WTC11 (cell line): ENCODE data around the gene CRKL. TPM values are rescaled to one million over a fixed set of nuclear protein-coding genes. Genes with fewer than 3 reads are reported as not detected.

Source experiments
- ATAC-seq: fragments of 200-7000 bp; cut with Tn5 transposase; 2 replicates; pipeline ENCODE4 v1.10.0; 2021; ENCODE audit warnings: mild to moderate bottlenecking, moderate library complexity
- CTCF ChIA-PET: fragments of 300-600 bp; sonication (Branson Sonifier 250); formaldehyde crosslinking; loops from one replicate; lab custom pipeline; 2021; ENCODE audit warnings: antibody characterized with exemption; lab: Charles Lee
- POLR2A ChIA-PET: fragments of 350-600 bp; sonication (Branson Sonifier 250); formaldehyde crosslinking; loops from one replicate; lab custom pipeline; 2021; ENCODE audit warnings: antibody characterized with exemption; lab: Charles Lee
- DNase-seq: peaks from one replicate; pipeline ENCODE4 v3.0.0; 2021; ENCODE audit warnings: low spot score
- H3K27ac Mint-ChIP-seq: 2 replicates; pipeline ENCODE4 v1.8.0; 2021; ENCODE audit warnings: mixed read lengths
- H3K27me3 Mint-ChIP-seq: 2 replicates; pipeline ENCODE4 v1.8.0; 2021; ENCODE audit warnings: low read depth, mild to moderate bottlenecking, moderate library complexity, mixed read lengths
- H3K36me3 Mint-ChIP-seq: 2 replicates; pipeline ENCODE4 v1.8.0; 2021; ENCODE audit warnings: mixed read lengths
- H3K4me1 Mint-ChIP-seq: 2 replicates; pipeline ENCODE4 v1.8.0; 2022; ENCODE audit warnings: mixed read lengths
- H3K4me3 Mint-ChIP-seq: 2 replicates; pipeline ENCODE4 v1.8.0; 2021; ENCODE audit warnings: mild to moderate bottlenecking, moderate library complexity, mixed read lengths
- H3K9me3 Mint-ChIP-seq: 2 replicates; pipeline ENCODE4 v1.8.0; 2021; ENCODE audit warnings: mixed read lengths
- AR ChIP-seq: fragments of 250-450 bp; sonication (Bioruptor Pico); IDR thresholded peaks from 2 replicates; pipeline ENCODE4 v1.9.0; 2021; ENCODE audit warnings: mild to moderate bottlenecking
- ATF1 ChIP-seq: sonication (generic); formaldehyde crosslinking; IDR thresholded peaks from 2 replicates; pipeline ENCODE4 v1.8.1; 2023; ENCODE audit warnings: mild to moderate bottlenecking, moderate library complexity, missing genetic modification reagents
- CREB1 ChIP-seq: sonication (generic); formaldehyde crosslinking; IDR thresholded peaks from 2 replicates; pipeline ENCODE4 v1.8.0; 2023; ENCODE audit warnings: mild to moderate bottlenecking, missing genetic modification reagents
- E2F5 ChIP-seq: sonication (generic); formaldehyde crosslinking; IDR thresholded peaks from 2 replicates; pipeline ENCODE4 v1.8.1; 2022; ENCODE audit warnings: mild to moderate bottlenecking, moderate library complexity, missing genetic modification reagents
- ESRRA ChIP-seq: sonication (generic); formaldehyde crosslinking; IDR thresholded peaks from 2 replicates; pipeline ENCODE4 v1.8.1; 2022; ENCODE audit warnings: mild to moderate bottlenecking, missing genetic modification reagents, borderline replicate concordance
- ETV6 ChIP-seq: sonication (generic); formaldehyde crosslinking; IDR thresholded peaks from 2 replicates; pipeline ENCODE4 v1.8.1; 2022; ENCODE audit warnings: mild to moderate bottlenecking, missing genetic modification reagents
- IRF1 ChIP-seq: sonication (generic); formaldehyde crosslinking; IDR thresholded peaks from 2 replicates; pipeline ENCODE4 v1.8.0; 2023; ENCODE audit warnings: missing genetic modification reagents
- KAT7 ChIP-seq: sonication (generic); formaldehyde crosslinking; IDR thresholded peaks from 2 replicates; pipeline ENCODE4 v1.8.1; 2023; ENCODE audit warnings: missing genetic modification reagents, mild to moderate bottlenecking, borderline replicate concordance
- NR1H2 ChIP-seq: sonication (generic); formaldehyde crosslinking; IDR thresholded peaks from 2 replicates; pipeline ENCODE4 v1.9.0; 2021; ENCODE audit warnings: mild to moderate bottlenecking, moderate library complexity, missing genetic modification reagents
- PRDM15 ChIP-seq: sonication (generic); formaldehyde crosslinking; IDR thresholded peaks from 2 replicates; pipeline ENCODE4 v1.8.0; 2022; ENCODE audit warnings: missing genetic modification reagents
- PRRX2 ChIP-seq: fragments of 250-450 bp; sonication (Bioruptor Pico); IDR thresholded peaks from 2 replicates; pipeline ENCODE4 v1.8.0; 2021; ENCODE audit warnings: mild to moderate bottlenecking
- SOX15 ChIP-seq: fragments of 250-450 bp; sonication (Bioruptor Pico); IDR thresholded peaks from 2 replicates; pipeline ENCODE4 v1.9.0; 2021; ENCODE audit warnings: mild to moderate bottlenecking
- ZBTB21 ChIP-seq: sonication (generic); formaldehyde crosslinking; IDR thresholded peaks from 2 replicates; pipeline ENCODE4 v1.8.1; 2023; ENCODE audit warnings: mild to moderate bottlenecking, missing genetic modification reagents, borderline replicate concordance
- ZBTB43 ChIP-seq: sonication (generic); formaldehyde crosslinking; IDR thresholded peaks from 2 replicates; pipeline ENCODE4 v1.8.1; 2023; ENCODE audit warnings: mild to moderate bottlenecking, missing genetic modification reagents
- ZMAT4 ChIP-seq: fragments of 250-450 bp; sonication (Bioruptor Pico); IDR thresholded peaks from 2 replicates; pipeline ENCODE4 v1.9.0; 2021; ENCODE audit warnings: mild to moderate bottlenecking
- ZNF121 ChIP-seq: sonication (generic); formaldehyde crosslinking; IDR thresholded peaks from 2 replicates; pipeline ENCODE4 v1.8.0; 2023; ENCODE audit warnings: missing genetic modification reagents
- ZNF396 ChIP-seq: fragments of 250-450 bp; sonication (Bioruptor Pico); IDR thresholded peaks from 2 replicates; pipeline ENCODE4 v1.8.0; 2021; ENCODE audit warnings: mild to moderate bottlenecking, moderate library complexity, borderline replicate concordance
- ZSCAN18 ChIP-seq: fragments of 250-450 bp; sonication (Bioruptor Pico); IDR thresholded peaks from 2 replicates; pipeline ENCODE4 v2.1.2; 2022; ENCODE audit warnings: mild to moderate bottlenecking, moderate library complexity
- total RNA-seq: library from RNA; stranded (reverse); gene quantifications from 3 replicates; pipeline ENCODE4 v1.2.3, GENCODE V29; 2021

Gene CRKL
- total RNA-seq, 1 experiment from 2014 or later: 114 TPM

- TF ChIP-seq SOX15 (CRISPR knock-in tag) (no peak), AR (CRISPR knock-in tag) (no peak), PRDM15 (CRISPR knock-in tag) (peak; percentile 46; the same call in 1 of the 2 replicates), ZMAT4 (CRISPR knock-in tag) (no peak), ETV6 (CRISPR knock-in tag) (0 out of 2 replicates have a peak, but pooled peaks have one; percentile 44), ZSCAN18 (CRISPR knock-in tag) (no peak), PRRX2 (CRISPR knock-in tag) (no peak), KAT7 (CRISPR knock-in tag) (0 out of 2 replicates have a peak, but pooled peaks have one; percentile 8)
- Mint-ChIP-seq H3K4me1 (peaks cover 12% of the 10 kb centered on the region), H3K27ac (no peak overlapping the region), H3K36me3 (peaks cover 9% of the 10 kb centered on the region), H3K9me3 (no peaks in the 10 kb centered on the region), H3K4me3 (peak overlapping the region; percentile 74), H3K27me3 (peaks cover 22% of the 10 kb centered on the region)
- DNase-seq: peak; percentile 58
- POLR2A ChIA-PET: interaction anchor here (0.8 to 1.8 kb wide), 7 partner anchors 11 to 72 kb away, joined by 3 to 11 read pairs (median 3); partner anchors contain the start of gene LZTR1
- CTCF ChIA-PET: interaction anchor here (0.6 to 5.1 kb wide), 18 partner anchors 10 to 207 kb away, joined by 3 to 72 read pairs (median 4); partner anchors contain the start of genes AIFM3, CRKL and LZTR1
- ATAC-seq: peak; percentile 74
These were observed 40.6 kb downstream of the CRKL start for GRCh38 chr22:20957683-20958431.

- ChIA-PET CTCF (interaction anchor here (0.5 to 4.6 kb wide), 4 partner anchors 39 to 143 kb away, joined by 3 to 29 read pairs (median 8); no protein-coding TSS in a partner anchor), POLR2A (no interaction called here)
- ATAC-seq: no peak
- no peaks in the 10 kb centered on the region for H3K9me3 Mint-ChIP-seq
- no peak for DNase-seq
- no peak overlapping the region for H3K4me3 Mint-ChIP-seq
- peaks cover 41% of the 10 kb centered on the region for H3K27me3 Mint-ChIP-seq
- no peak overlapping the region for H3K27ac Mint-ChIP-seq
- H3K4me1 Mint-ChIP-seq: peaks cover 17% of the 10 kb centered on the region
- no peaks in the 10 kb centered on the region for H3K36me3 Mint-ChIP-seq
- TF ChIP-seq IRF1 (no peak), E2F5 (CRISPR knock-in tag) (no peak), CREB1 (no peak), ZNF121 (no peak), ZNF396 (no peak), ESRRA (CRISPR knock-in tag) (no peak), ZBTB21 (CRISPR knock-in tag) (no peak), ZBTB43 (CRISPR knock-in tag) (no peak), ATF1 (CRISPR knock-in tag) (no peak), NR1H2 (CRISPR knock-in tag) (no peak)
These were observed 42.6 kb downstream of the CRKL start for GRCh38 chr22:20959578-20960461.
